Hepatocyte (in vitro differentiated cells): ENCODE results near the gene BAIAP3. TPM values are rescaled to one million over a fixed set of nuclear protein-coding genes. Genes with fewer than 3 reads are reported as not detected.

ENCODE experiments used
- DNase-seq: peaks from one replicate; pipeline ENCODE4 v3.0.0-alpha.2; 2016; ENCODE audit warnings: low spot score
- H2AFZ ChIP-seq: fragments of 200-600 bp; sonication (generic); 2 replicates; pipeline ENCODE4 v1.6.0; 2016; ENCODE audit warnings: antibody characterized with exemption, mild to moderate bottlenecking
- H3K27ac ChIP-seq: fragments of 200-600 bp; sonication (generic); 2 replicates; pipeline ENCODE4 v1.5.1; 2016; ENCODE audit warnings: mild to moderate bottlenecking
- H3K27me3 ChIP-seq: fragments of 200-600 bp; sonication (generic); 2 replicates; pipeline ENCODE4 v1.6.1; 2016
- H3K36me3 ChIP-seq: fragments of 200-600 bp; sonication (generic); replicated peaks from 2 replicates; pipeline ENCODE4 v1.5.1; 2016; ENCODE audit warnings: low read depth; ENCODE audit not compliant: insufficient read depth
- H3K4me1 ChIP-seq: fragments of 200-600 bp; sonication (generic); 2 replicates; pipeline ENCODE4 v1.5.1; 2016; ENCODE audit warnings: mild to moderate bottlenecking, moderate library complexity; ENCODE audit not compliant: insufficient read depth
- H3K4me2 ChIP-seq: fragments of 200-600 bp; sonication (generic); 2 replicates; pipeline ENCODE4 v1.6.0; 2016
- H3K4me3 ChIP-seq: fragments of 200-600 bp; sonication (generic); 2 replicates; pipeline ENCODE4 v1.5.1; 2016; ENCODE audit warnings: mild to moderate bottlenecking
- H3K79me2 ChIP-seq: fragments of 200-600 bp; sonication (generic); 2 replicates; pipeline ENCODE4 v1.6.0; 2017; ENCODE audit warnings: mild to moderate bottlenecking
- H3K9me2 ChIP-seq: fragments of 200-600 bp; sonication (generic); replicated peaks from 2 replicates; pipeline ENCODE4 v1.6.0; 2017; ENCODE audit warnings: mild to moderate bottlenecking; ENCODE audit not compliant: insufficient read depth
- H3K9me3 ChIP-seq: fragments of 200-600 bp; sonication (generic); 2 replicates; pipeline ENCODE4 v1.5.1; 2016; ENCODE audit warnings: low read depth, mild to moderate bottlenecking
- H4K20me1 ChIP-seq: fragments of 200-600 bp; sonication (generic); 2 replicates; pipeline ENCODE4 v1.6.0; 2016; ENCODE audit warnings: mild to moderate bottlenecking; ENCODE audit not compliant: insufficient read depth, poor library complexity, severe bottlenecking
- EZH2 ChIP-seq: fragments of 200-600 bp; sonication (generic); IDR thresholded peaks from 2 replicates; pipeline ENCODE4 v1.6.1; 2016; ENCODE audit warnings: antibody characterized with exemption, mild to moderate bottlenecking, borderline replicate concordance
- EZH2phosphoT487 ChIP-seq: fragments of 200-600 bp; sonication (generic); IDR thresholded peaks from one replicate; pipeline ENCODE4 v1.6.1; 2018; ENCODE audit warnings: antibody characterized with exemption, mild to moderate bottlenecking, low read depth, moderate library complexity; ENCODE audit not compliant: unreplicated experiment, severe bottlenecking
- WGBS: methylation state at CpG from one replicate; pipeline ENCODE4 v1.1.6; 2016; ENCODE audit warnings: low lambda C conversion rate; ENCODE audit errors: missing lambda C conversion rate; 5-methylcytosine and 5-hydroxymethylcytosine counted together
- polyA plus RNA-seq: library from polyadenylated mRNA; unstranded; fragments of >200 nt; fragmentation: Nextera tagmentation; extraction: Ambion mirVana; gene quantifications from 2 replicates; pipeline ENCODE4 v1.2.1, GENCODE V29; 2016
- total RNA-seq: library from RNA; depleted of rRNA; stranded (reverse); fragments of >200 nt; gene quantifications from 2 replicates; pipeline ENCODE4 v1.2.3, GENCODE V29; 2014
- TF ChIP-seq, protein P1 (sequence below): fragments of 200-600 bp; sonication (generic); IDR thresholded peaks from 2 replicates; pipeline ENCODE4 v1.5.1; 2016; ENCODE audit warnings: antibody characterized with exemption, mild to moderate bottlenecking; ENCODE audit not compliant: poor library complexity

BAIAP3 gene
- total and polyA plus RNA-seq, 2 experiments from 2014 or later, result 2.4 to 3.0 TPM

DNA sequence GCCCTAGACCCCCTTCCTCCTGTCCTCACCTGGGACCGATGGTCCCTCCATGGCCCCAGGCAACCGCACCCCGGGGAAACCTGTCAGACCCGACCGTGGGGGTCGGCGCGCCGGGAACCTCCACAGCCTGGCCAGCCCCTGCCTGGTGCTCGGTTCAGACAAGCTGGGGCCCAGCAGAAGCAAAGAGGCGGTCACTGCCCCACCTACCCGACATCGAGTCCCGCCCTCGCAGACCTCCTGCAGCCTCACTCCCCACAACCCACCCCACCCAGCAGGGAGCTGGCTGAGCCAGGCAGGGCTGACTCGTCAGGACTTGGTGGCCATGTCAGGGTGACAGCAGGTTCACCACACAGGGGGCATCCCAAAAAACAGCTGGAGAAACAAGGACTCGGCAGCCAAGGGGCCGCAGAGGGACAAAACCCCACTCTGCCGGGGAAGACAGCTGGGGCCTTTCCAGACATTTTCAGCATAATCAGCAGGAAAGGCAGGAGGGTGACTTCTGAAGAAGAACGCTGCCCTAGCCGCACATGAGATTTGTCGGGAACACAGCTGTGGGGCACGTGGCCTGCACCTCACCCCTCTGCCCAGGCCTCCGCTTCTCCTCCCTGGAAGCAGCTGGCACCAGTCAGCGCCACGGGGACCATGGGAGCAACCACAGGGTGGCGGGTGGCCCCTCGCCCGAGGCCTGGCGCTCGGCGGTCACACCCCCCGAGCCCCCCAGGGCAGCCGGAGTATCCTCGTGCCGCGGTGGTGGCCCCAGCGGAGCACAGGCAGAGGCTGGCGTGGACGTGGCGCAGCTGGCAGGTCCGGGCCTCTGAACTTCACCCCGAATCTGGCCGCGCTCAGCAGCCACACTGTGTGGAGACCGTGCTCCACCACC, 41.2 kb downstream of the BAIAP3 start:
- TF ChIP-seq EZH2 (no peak), EZH2phosphoT487 (no peak)
- TF ChIP-seq, protein P1, sequence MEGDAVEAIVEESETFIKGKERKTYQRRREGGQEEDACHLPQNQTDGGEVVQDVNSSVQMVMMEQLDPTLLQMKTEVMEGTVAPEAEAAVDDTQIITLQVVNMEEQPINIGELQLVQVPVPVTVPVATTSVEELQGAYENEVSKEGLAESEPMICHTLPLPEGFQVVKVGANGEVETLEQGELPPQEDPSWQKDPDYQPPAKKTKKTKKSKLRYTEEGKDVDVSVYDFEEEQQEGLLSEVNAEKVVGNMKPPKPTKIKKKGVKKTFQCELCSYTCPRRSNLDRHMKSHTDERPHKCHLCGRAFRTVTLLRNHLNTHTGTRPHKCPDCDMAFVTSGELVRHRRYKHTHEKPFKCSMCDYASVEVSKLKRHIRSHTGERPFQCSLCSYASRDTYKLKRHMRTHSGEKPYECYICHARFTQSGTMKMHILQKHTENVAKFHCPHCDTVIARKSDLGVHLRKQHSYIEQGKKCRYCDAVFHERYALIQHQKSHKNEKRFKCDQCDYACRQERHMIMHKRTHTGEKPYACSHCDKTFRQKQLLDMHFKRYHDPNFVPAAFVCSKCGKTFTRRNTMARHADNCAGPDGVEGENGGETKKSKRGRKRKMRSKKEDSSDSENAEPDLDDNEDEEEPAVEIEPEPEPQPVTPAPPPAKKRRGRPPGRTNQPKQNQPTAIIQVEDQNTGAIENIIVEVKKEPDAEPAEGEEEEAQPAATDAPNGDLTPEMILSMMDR, result no peak
- no peaks in the 10 kb centered on the region for H3K79me2 ChIP-seq
- H2AFZ ChIP-seq, result no peak overlapping the region
- no peaks in the 10 kb centered on the region for H3K36me3 ChIP-seq
- no peak for DNase-seq
- no peak overlapping the region for H3K4me3 ChIP-seq
- H3K9me2 ChIP-seq, result no peaks in the 10 kb centered on the region
- no peaks in the 10 kb centered on the region for H3K27me3 ChIP-seq
- no peaks in the 10 kb centered on the region for H3K9me3 ChIP-seq
- no peak overlapping the region for H3K27ac ChIP-seq
- H3K4me2 ChIP-seq, result no peak overlapping the region
- WGBS, result 95% methylated on average over 37 of the region's 46 CpGs
- H3K4me1 ChIP-seq, result peaks cover 7% of the 10 kb centered on the region
- peaks cover 20% of the 10 kb centered on the region for H4K20me1 ChIP-seq

DNA sequence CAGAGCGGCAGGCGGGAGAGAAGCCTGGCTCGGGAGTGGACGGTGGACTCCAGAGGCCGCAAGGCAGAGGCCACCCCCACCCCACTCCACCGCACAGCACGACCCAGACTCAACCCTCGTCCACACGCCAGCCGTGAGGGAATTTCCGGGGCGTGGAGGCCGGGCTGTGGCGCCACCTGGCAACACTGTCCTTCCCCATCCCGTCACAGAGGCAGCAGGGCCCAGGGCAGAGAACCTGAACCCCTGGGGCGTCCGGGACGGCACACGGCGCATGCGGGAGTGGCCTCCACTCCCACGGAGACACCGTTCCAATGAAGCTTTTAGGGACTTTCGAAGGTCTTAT, 41.8 kb downstream of the BAIAP3 start:
- no peak overlapping the region for H3K27ac ChIP-seq
- peaks cover 7% of the 10 kb centered on the region for H3K4me1 ChIP-seq
- H3K36me3 ChIP-seq, result no peaks in the 10 kb centered on the region
- H2AFZ ChIP-seq, result no peak overlapping the region
- H3K4me3 ChIP-seq, result no peak overlapping the region
- peaks cover 20% of the 10 kb centered on the region for H4K20me1 ChIP-seq
- no peaks in the 10 kb centered on the region for H3K9me2 ChIP-seq
- no peak for TF ChIP-seq EZH2
- TF ChIP-seq, protein P1, result no peak
- TF ChIP-seq EZH2phosphoT487, result no peak
- no peaks in the 10 kb centered on the region for H3K27me3 ChIP-seq
- no peaks in the 10 kb centered on the region for H3K79me2 ChIP-seq
- no peaks in the 10 kb centered on the region for H3K9me3 ChIP-seq
- 96% methylated on average over 21 of the region's 24 CpGs for WGBS
- no peak for DNase-seq
- H3K4me2 ChIP-seq, result no peak overlapping the region

DNA sequence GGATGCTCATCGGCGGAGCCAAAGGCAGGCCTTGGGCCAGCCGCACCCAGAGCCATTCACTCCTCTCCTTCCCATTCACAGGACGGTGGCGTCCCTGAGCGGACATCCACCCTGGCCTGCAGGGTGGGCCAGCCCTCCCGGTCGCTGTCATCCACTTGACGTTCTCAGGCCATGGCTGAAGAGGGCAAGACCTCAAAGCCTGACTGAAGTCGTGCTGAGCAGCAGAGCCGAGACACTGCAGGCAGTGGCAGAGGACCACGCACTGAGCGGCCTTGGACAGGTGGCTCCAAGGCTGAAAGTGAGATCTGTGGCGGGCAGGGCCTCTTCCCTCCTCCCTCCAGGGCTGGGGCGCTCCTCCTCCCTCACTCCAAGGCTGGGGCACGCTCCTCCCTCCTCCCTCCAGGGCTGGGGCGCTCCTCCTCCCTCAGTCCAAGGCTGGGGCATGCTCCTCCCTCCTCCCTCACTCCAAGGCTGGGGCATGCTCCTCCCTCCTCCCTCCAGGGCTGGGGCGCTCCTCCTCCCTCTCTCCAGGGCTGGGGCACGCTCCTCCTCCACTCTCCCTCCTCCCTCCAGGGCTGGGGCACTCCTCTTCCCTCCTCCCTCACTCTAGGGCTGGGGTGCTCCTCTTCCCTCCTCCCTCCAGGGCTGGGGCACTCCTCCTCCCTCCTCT, 42.4 kb downstream of the BAIAP3 start:
- Histone ChIP-seq H3K27me3 (no peaks in the 10 kb centered on the region), H3K4me1 (peaks cover 7% of the 10 kb centered on the region), H4K20me1 (peaks cover 20% of the 10 kb centered on the region), H3K9me2 (no peaks in the 10 kb centered on the region), H2AFZ (no peak overlapping the region), H3K9me3 (no peaks in the 10 kb centered on the region), H3K27ac (no peak overlapping the region), H3K4me2 (no peak overlapping the region), H3K79me2 (no peaks in the 10 kb centered on the region), H3K4me3 (no peak overlapping the region), H3K36me3 (no peaks in the 10 kb centered on the region)
- TF ChIP-seq EZH2phosphoT487 (no peak), EZH2 (no peak)
- TF ChIP-seq, protein P1, result no peak
- no peak for DNase-seq
- 95% methylated on average over 17 of the region's 19 CpGs for WGBS
